Measurements from ENCODE around the gene ANGPTL2. TPM values are rescaled to one million over a fixed set of nuclear protein-coding genes. Genes with fewer than 3 reads are reported as not detected.

ANGPTL2 gene
- total RNA-seq, 6 donors from 2014 or later = 3.9 to 26.0 (median 7.9) TPM

- peaks cover 20 to 34% (median 26%) of the 10 kb centered on the region in 4 donors for H3K4me1 ChIP-seq
- no peak for DNase-seq
- WGBS, 2 donors = 60 to 72% methylated on average over 14 of the region's 14 CpGs
Observed at GRCh38 chr9:127053057-127053821, 69.2 kb downstream of the ANGPTL2 start.

DNA sequence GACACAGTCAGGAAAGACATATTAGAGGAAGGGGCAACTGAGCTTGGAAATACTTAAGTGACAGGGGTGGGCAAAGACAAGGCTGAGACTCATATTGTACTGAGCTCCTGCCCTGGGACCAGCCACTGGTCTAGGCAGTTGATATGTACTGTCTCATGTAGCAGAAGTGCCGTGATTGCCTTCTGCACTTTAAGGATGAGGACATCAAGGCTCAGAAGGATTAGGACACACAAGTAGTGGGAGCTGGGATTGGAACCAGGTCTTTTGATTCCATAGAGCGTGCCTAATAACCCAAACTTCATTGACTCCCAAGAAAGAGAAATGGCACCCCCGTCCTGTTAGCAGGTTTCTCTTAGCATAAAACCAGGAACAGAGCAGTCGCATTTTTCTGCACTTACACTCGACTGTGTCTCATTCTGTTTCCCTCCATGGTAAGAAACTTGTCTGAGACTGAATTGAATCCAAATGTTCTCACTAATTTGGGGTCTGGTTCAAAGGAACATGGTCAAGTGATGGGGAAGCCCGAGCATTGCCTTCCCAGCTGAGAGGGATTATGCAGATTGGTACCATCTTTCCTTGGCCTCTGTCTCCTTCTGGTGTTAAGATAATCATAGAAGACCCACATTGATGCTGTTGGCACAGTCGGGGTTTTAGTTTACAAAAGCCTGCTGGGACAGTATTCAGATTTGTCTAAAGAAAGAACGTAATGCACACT is 70.4 kb downstream of the ANGPTL2 start:
- Histone ChIP-seq H3K4me1 (peaks cover 25 to 38% (median 27%) of the 10 kb centered on the region in 4 donors), H3K4me3 (no peak overlapping the region), H3K36me3 (no peaks in the 10 kb centered on the region), H3K9me3 (no peaks in the 10 kb centered on the region), H3K27ac (peak overlapping the region in 1 of 4 donors; percentile 67), H3K27me3 (no peaks in the 10 kb centered on the region)
- no peak for ATAC-seq (ENCODE audit: low FRiP score in 2 of 2)
- WGBS, 2 donors = 79 to 94% methylated on average over 8 of the region's 8 CpGs
- DNase-seq = no peak
- TF ChIP-seq EP300 (IDR thresholded peaks at IDR 0.05) (no peak), POLR2A (IDR thresholded peaks at IDR 0.05) (no peak)
- TF ChIP-seq, protein P1, sequence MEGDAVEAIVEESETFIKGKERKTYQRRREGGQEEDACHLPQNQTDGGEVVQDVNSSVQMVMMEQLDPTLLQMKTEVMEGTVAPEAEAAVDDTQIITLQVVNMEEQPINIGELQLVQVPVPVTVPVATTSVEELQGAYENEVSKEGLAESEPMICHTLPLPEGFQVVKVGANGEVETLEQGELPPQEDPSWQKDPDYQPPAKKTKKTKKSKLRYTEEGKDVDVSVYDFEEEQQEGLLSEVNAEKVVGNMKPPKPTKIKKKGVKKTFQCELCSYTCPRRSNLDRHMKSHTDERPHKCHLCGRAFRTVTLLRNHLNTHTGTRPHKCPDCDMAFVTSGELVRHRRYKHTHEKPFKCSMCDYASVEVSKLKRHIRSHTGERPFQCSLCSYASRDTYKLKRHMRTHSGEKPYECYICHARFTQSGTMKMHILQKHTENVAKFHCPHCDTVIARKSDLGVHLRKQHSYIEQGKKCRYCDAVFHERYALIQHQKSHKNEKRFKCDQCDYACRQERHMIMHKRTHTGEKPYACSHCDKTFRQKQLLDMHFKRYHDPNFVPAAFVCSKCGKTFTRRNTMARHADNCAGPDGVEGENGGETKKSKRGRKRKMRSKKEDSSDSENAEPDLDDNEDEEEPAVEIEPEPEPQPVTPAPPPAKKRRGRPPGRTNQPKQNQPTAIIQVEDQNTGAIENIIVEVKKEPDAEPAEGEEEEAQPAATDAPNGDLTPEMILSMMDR (IDR thresholded peaks at IDR 0.05) = no peak

More at GRCh38 chr9:127053057-127053821, 69.2 kb downstream of the ANGPTL2 start:
- ATAC-seq (ENCODE audit: low FRiP score in 2 of 2) = no peak
- H3K27ac ChIP-seq = peak overlapping the region; percentile 37 to 67 (median 48)
- H3K4me3 ChIP-seq = no peak overlapping the region
- H3K9me3 ChIP-seq = no peaks in the 10 kb centered on the region
- H3K27me3 ChIP-seq = no peaks in the 10 kb centered on the region
- TF ChIP-seq POLR2AphosphoS5 (IDR thresholded peaks at IDR 0.05) = peak in 1 of 2 donors; percentile 17
- TF ChIP-seq, protein P1 (IDR thresholded peaks at IDR 0.05) = no peak
- no peaks in the 10 kb centered on the region for H3K36me3 ChIP-seq

GRCh38 chr9:127050591-127051001 is 71.8 kb downstream of the ANGPTL2 start:
- 89 to 94% methylated on average over 7 of the region's 7 CpGs for WGBS, 2 donors
- Histone ChIP-seq H3K36me3 (no peaks in the 10 kb centered on the region), H3K27me3 (no peaks in the 10 kb centered on the region), H3K4me1 (peaks cover 25 to 42% (median 27%) of the 10 kb centered on the region in 4 donors), H3K27ac (peak overlapping the region in 2 of 4 donors; percentile 62 to 79), H3K4me3 (no peak overlapping the region), H3K9me3 (no peaks in the 10 kb centered on the region)
- TF ChIP-seq POLR2AphosphoS5 (IDR thresholded peaks at IDR 0.05) = no peak
- TF ChIP-seq, protein P1 (IDR thresholded peaks at IDR 0.05) = no peak
- no peak for TF ChIP-seq POLR2A (IDR thresholded peaks at IDR 0.05)
- TF ChIP-seq EP300 (IDR thresholded peaks at IDR 0.05) = no peak
- no peak for ATAC-seq (ENCODE audit: low FRiP score in 2 of 2)
- DNase-seq = no peak

- no peak for TF ChIP-seq EP300 (IDR thresholded peaks at IDR 0.05)
- no peak for TF ChIP-seq POLR2A (IDR thresholded peaks at IDR 0.05)
- no peak for TF ChIP-seq POLR2AphosphoS5 (IDR thresholded peaks at IDR 0.05)
- TF ChIP-seq, protein P1 (IDR thresholded peaks at IDR 0.05) = no peak
- Histone ChIP-seq H3K4me1 (peaks cover 25 to 42% (median 27%) of the 10 kb centered on the region in 4 donors), H3K36me3 (no peaks in the 10 kb centered on the region), H3K9me3 (no peaks in the 10 kb centered on the region), H3K27me3 (no peaks in the 10 kb centered on the region), H3K27ac (peak overlapping the region in 3 of 4 donors; percentile 49 to 79 (median 62)), H3K4me3 (no peak overlapping the region)
- 97 to 100% methylated on average over 3 of the region's 3 CpGs for WGBS, 2 donors
- ATAC-seq (ENCODE audit: low FRiP score in 2 of 2) (no peak), DNase-seq (no peak)
Observed at GRCh38 chr9:127050152-127050551, 72.3 kb downstream of the ANGPTL2 start.
